Neural crest cell (in vitro differentiated cells): Measurements from ENCODE around the gene AUTS2. TPM values are rescaled to one million over a fixed set of nuclear protein-coding genes. Genes with fewer than 3 reads are reported as not detected.

ENCODE experiments used
- DNase-seq: peaks from one replicate; pipeline ENCODE4 v3.0.0; 2021; ENCODE audit warnings: low read depth, mixed read lengths, low spot score
- H3K27ac Mint-ChIP-seq: one replicate; pipeline ENCODE4 v1.8.0; 2021; ENCODE audit warnings: mild to moderate bottlenecking, mixed read lengths; ENCODE audit not compliant: unreplicated experiment
- H3K27me3 Mint-ChIP-seq: 2 replicates; pipeline ENCODE4 v1.8.0; 2021; ENCODE audit warnings: low read depth, mild to moderate bottlenecking, mixed read lengths
- H3K36me3 Mint-ChIP-seq: 2 replicates; pipeline ENCODE4 v1.8.0; 2021; ENCODE audit warnings: low read depth, mild to moderate bottlenecking, mixed read lengths
- H3K4me1 Mint-ChIP-seq: 2 replicates; pipeline ENCODE4 v1.8.0; 2021; ENCODE audit warnings: mixed read lengths
- H3K4me3 Mint-ChIP-seq: one replicate; pipeline ENCODE4 v1.8.0; 2021; ENCODE audit warnings: mild to moderate bottlenecking, mixed read lengths
- H3K9me3 Mint-ChIP-seq: 2 replicates; pipeline ENCODE4 v1.8.0; 2021; ENCODE audit warnings: mixed read lengths
- CTCF ChIP-seq: fragments of 200-600 bp; sonication (generic); conservative IDR thresholded peaks from 2 replicates; pipeline ENCODE4 v1.5.0; 2021; ENCODE audit warnings: antibody characterized with exemption, mild to moderate bottlenecking
- total RNA-seq: library from RNA; stranded (reverse); gene quantifications from 2 replicates; pipeline ENCODE4 v1.2.1, GENCODE V29; 2021

AUTS2 gene
- total RNA-seq, 1 donor from 2014 or later: 152 TPM

GRCh38 chr7:69743436-69743835 is 145.2 kb downstream of the AUTS2 start:
- Mint-ChIP-seq H3K9me3 (no peaks in the 10 kb centered on the region), H3K27me3 (no peaks in the 10 kb centered on the region), H3K4me3 (no peak overlapping the region), H3K36me3 (no peaks in the 10 kb centered on the region), H3K4me1 (peaks cover 34% of the 10 kb centered on the region), H3K27ac (no peak overlapping the region)
- DNase-seq: no peak
- no peak for TF ChIP-seq CTCF

- H3K27me3 Mint-ChIP-seq: no peaks in the 10 kb centered on the region
- H3K36me3 Mint-ChIP-seq: no peaks in the 10 kb centered on the region
- no peaks in the 10 kb centered on the region for H3K9me3 Mint-ChIP-seq
- no peak for DNase-seq
- peaks cover 31% of the 10 kb centered on the region for H3K4me1 Mint-ChIP-seq
- TF ChIP-seq CTCF: no peak
- H3K4me3 Mint-ChIP-seq: no peak overlapping the region
- H3K27ac Mint-ChIP-seq: no peak overlapping the region
Measured at GRCh38 chr7:69744026-69744425, 145.8 kb downstream of the AUTS2 start.

GRCh38 chr7:69746383-69746782 is 148.1 kb downstream of the AUTS2 start:
- no peaks in the 10 kb centered on the region for H3K9me3 Mint-ChIP-seq

GRCh38 chr7:69747144-69747543 is 148.9 kb downstream of the AUTS2 start:
- no peak for DNase-seq
- Mint-ChIP-seq H3K4me1 (peaks cover 27% of the 10 kb centered on the region), H3K27ac (no peak overlapping the region), H3K27me3 (no peaks in the 10 kb centered on the region), H3K9me3 (no peaks in the 10 kb centered on the region), H3K36me3 (no peaks in the 10 kb centered on the region), H3K4me3 (no peak overlapping the region)
- no peak for TF ChIP-seq CTCF

More at GRCh38 chr7:69746383-69746782, 148.1 kb downstream of the AUTS2 start:
- H3K4me3 Mint-ChIP-seq: no peak overlapping the region
- peaks cover 28% of the 10 kb centered on the region for H3K4me1 Mint-ChIP-seq
- H3K27me3 Mint-ChIP-seq: no peaks in the 10 kb centered on the region
- no peak for TF ChIP-seq CTCF
- no peaks in the 10 kb centered on the region for H3K36me3 Mint-ChIP-seq
- H3K27ac Mint-ChIP-seq: no peak overlapping the region
- DNase-seq: no peak

- no peak for TF ChIP-seq CTCF
- Mint-ChIP-seq H3K27ac (no peak overlapping the region), H3K27me3 (no peaks in the 10 kb centered on the region), H3K4me3 (no peak overlapping the region), H3K36me3 (no peaks in the 10 kb centered on the region), H3K9me3 (no peaks in the 10 kb centered on the region), H3K4me1 (peaks cover 25% of the 10 kb centered on the region)
- DNase-seq: no peak
Measured at GRCh38 chr7:69748530-69748929, 150.3 kb downstream of the AUTS2 start.
